ENCODE data around the gene MED27. TPM values are rescaled to one million over a fixed set of nuclear protein-coding genes. Genes with fewer than 3 reads are reported as not detected.
A peak's percentile ranks its signal among the peaks of the same experiment; 100 is the strongest.

MED27 gene
- total and polyA plus RNA-seq, 8 donors = 3.2 to 11.7 (median 5.8) TPM

- H3K36me3 ChIP-seq = no peaks in the 10 kb centered on the region
- no peak for FAIRE-seq
- H3K4me1 ChIP-seq = no peaks in the 10 kb centered on the region
- 97% methylated on average over 16 of the region's 16 CpGs for WGBS, 2 donors
- H3K4me3 ChIP-seq = no peak overlapping the region
- no peak for ATAC-seq
- DNase-seq = peak in 1 of 6 donors; percentile 8
- H3K9me3 ChIP-seq = no peaks in the 10 kb centered on the region
- no peak for TF ChIP-seq CTCF (IDR thresholded peaks at IDR 0.05)
- H3K27ac ChIP-seq = no peak overlapping the region
- H3K27me3 ChIP-seq = no peaks in the 10 kb centered on the region
- intact Hi-C loops (cut with DNase I) = no loop called here
Observed at GRCh38 chr9:131876486-131876885, 203.2 kb downstream of the MED27 start.

GRCh38 chr9:131875828-131876485, 203.7 kb downstream of the MED27 start:
- H3K9me3 ChIP-seq = no peaks in the 10 kb centered on the region
- H3K36me3 ChIP-seq = no peaks in the 10 kb centered on the region
- FAIRE-seq = no peak
- DNase-seq = no peak
- no peaks in the 10 kb centered on the region for H3K4me1 ChIP-seq
- 92 to 95% methylated on average over 17 of the region's 17 CpGs for WGBS, 2 donors
- intact Hi-C loops (cut with DNase I) = no loop called here
- no peak overlapping the region for H3K27ac ChIP-seq
- TF ChIP-seq CTCF (IDR thresholded peaks at IDR 0.05) = no peak
- H3K27me3 ChIP-seq = no peaks in the 10 kb centered on the region
- no peak overlapping the region for H3K4me3 ChIP-seq
- no peak for ATAC-seq

GRCh38 chr9:131874916-131875670, 204.6 kb downstream of the MED27 start:
- 89 to 97% methylated on average over 12 of the region's 12 CpGs for WGBS, 2 donors

GRCh38 chr9:131874447-131874846, 205.2 kb downstream of the MED27 start:
- Histone ChIP-seq H3K27ac (no peak overlapping the region), H3K27me3 (no peaks in the 10 kb centered on the region), H3K4me1 (no peaks in the 10 kb centered on the region), H3K4me3 (no peak overlapping the region), H3K9me3 (no peaks in the 10 kb centered on the region), H3K36me3 (no peaks in the 10 kb centered on the region)
- TF ChIP-seq CTCF (IDR thresholded peaks at IDR 0.05) = no peak
- intact Hi-C loops (cut with DNase I) = no loop called here
- ATAC-seq (no peak), DNase-seq (no peak), FAIRE-seq (no peak)
- WGBS, 2 donors = 88 to 89% methylated on average over 12 of the region's 12 CpGs

More at GRCh38 chr9:131874916-131875670, 204.6 kb downstream of the MED27 start:
- ATAC-seq (no peak), DNase-seq (peak in 1 of 6 donors; percentile 18), FAIRE-seq (no peak)
- no peak for TF ChIP-seq CTCF (IDR thresholded peaks at IDR 0.05)
- H3K9me3 ChIP-seq = no peaks in the 10 kb centered on the region
- intact Hi-C loops (cut with DNase I) = no loop called here
- no peak overlapping the region for H3K27ac ChIP-seq
- no peak overlapping the region for H3K4me3 ChIP-seq
- H3K27me3 ChIP-seq = no peaks in the 10 kb centered on the region
- no peaks in the 10 kb centered on the region for H3K36me3 ChIP-seq
- H3K4me1 ChIP-seq = no peaks in the 10 kb centered on the region

All from pancreas (tissue), 10 donors.